MCF 10A (cell line): ENCODE results near the gene RACK1. TPM values are rescaled to one million over a fixed set of nuclear protein-coding genes. Genes with fewer than 3 reads are reported as not detected.
"Not testable (repeated sequence)": the region's sequence is repeated elsewhere in the genome, so short reads cannot be mapped to it uniquely, and the experiment has no call there.

Source experiments
- BruUV-seq: library from RNA; stranded (reverse); fragments of 400-500 nt; replicated peaks from 2 replicates; lab custom pipeline; 2021; lab: Mats Ljungman, UMichigan
- CTCF ChIA-PET: fragments of 300-600 bp; sonication (Branson Sonifier 250); formaldehyde crosslinking; extraction: SDS; loops from one replicate; lab custom pipeline; 2021; ENCODE audit warnings: antibody characterized with exemption, inconsistent platforms; lab: Yijun Ruan, JAX
- POLR2A ChIA-PET: fragments of 300-600, 350-650 bp; sonication (Branson Sonifier 250); formaldehyde crosslinking; extraction: SDS; loops from one replicate; lab custom pipeline; 2020; ENCODE audit warnings: antibody characterized with exemption, inconsistent platforms; lab: Yijun Ruan, JAX
- DNase-seq: peaks from one replicate; pipeline ENCODE4 v3.0.0-alpha.2; 2018; ENCODE audit not compliant: unreplicated experiment
- H3K27ac Mint-ChIP-seq: one replicate; pipeline ENCODE4 v1.8.0; 2022; ENCODE audit warnings: mild to moderate bottlenecking, low read depth, mixed read lengths; ENCODE audit not compliant: unreplicated experiment
- H3K27me3 Mint-ChIP-seq: one replicate; pipeline ENCODE4 v1.8.0; 2022; ENCODE audit warnings: mixed read lengths; ENCODE audit not compliant: insufficient read depth, unreplicated experiment
- H3K36me3 Mint-ChIP-seq: one replicate; pipeline ENCODE4 v1.8.0; 2022; ENCODE audit warnings: mild to moderate bottlenecking, moderate library complexity, mixed read lengths; ENCODE audit not compliant: insufficient read depth, unreplicated experiment
- H3K4me1 Mint-ChIP-seq: one replicate; pipeline ENCODE4 v1.8.0; 2022; ENCODE audit warnings: mixed read lengths; ENCODE audit not compliant: insufficient read depth, unreplicated experiment
- H3K4me3 Mint-ChIP-seq: one replicate; pipeline ENCODE4 v1.8.0; 2022; ENCODE audit warnings: mild to moderate bottlenecking, moderate library complexity, mixed read lengths; ENCODE audit not compliant: unreplicated experiment
- H3K9me3 Mint-ChIP-seq: one replicate; pipeline ENCODE4 v1.8.0; 2022; ENCODE audit warnings: mixed read lengths; ENCODE audit not compliant: unreplicated experiment
- intact Hi-C: fragments of 100-400 bp; cut with micrococcal nuclease; formaldehyde crosslinking; loops from 2 replicates; pipeline ENCODE4 v1.14.1; 2022
- total RNA-seq: library from RNA; stranded (reverse); gene quantifications from 2 replicates; pipeline ENCODE4 v1.2.3, GENCODE V29; 2022
- TF ChIP-seq, protein P1 (sequence below): fragments of 200-600 bp; IDR thresholded peaks from one replicate; pipeline ENCODE4 v1.8.0; 2022; ENCODE audit warnings: antibody characterized with exemption, mild to moderate bottlenecking; ENCODE audit not compliant: unreplicated experiment

RACK1 gene
- total RNA-seq, 1 experiment from 2014 or later: 4,050 TPM

DNA sequence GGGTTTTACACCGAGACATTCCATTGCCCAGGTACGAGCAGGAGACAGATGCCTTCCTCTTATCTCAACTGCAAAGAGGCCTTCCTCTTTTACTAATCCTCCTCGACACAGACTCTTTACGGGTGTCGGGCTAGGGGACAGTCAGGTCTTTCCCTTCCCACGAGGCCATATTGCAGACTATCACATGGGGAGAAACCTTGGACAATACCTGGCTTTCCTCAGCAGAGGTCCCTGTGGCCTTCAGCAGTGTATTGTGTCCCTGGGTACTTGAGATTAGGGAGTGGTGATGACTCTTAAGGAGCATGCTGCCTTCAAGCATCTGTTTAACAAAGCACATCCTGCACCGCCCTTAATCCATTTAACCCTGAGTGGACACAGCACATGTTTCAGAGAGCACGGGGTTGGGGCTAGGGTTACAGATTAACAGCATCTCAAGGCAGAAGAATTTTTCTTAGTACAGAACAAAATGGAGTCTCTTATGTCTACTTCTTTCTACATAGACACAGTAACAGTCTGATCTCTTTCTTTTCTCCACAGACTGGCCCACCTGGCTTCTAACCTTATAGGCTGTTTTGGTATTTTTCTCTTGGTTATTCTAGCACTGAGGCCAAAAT lies 23.7 kb upstream of the RACK1 start:
- POLR2A ChIA-PET, H3K27me3 Mint-ChIP-seq, intact Hi-C loops, H3K4me3 Mint-ChIP-seq, BruUV-seq, H3K9me3 Mint-ChIP-seq: not testable (repeated sequence)
- CTCF ChIA-PET: interaction anchor here (0.6 kb wide), 1 partner anchor 42 kb away, joined by 3 read pairs; no protein-coding TSS in a partner anchor
- TF ChIP-seq, protein P1, sequence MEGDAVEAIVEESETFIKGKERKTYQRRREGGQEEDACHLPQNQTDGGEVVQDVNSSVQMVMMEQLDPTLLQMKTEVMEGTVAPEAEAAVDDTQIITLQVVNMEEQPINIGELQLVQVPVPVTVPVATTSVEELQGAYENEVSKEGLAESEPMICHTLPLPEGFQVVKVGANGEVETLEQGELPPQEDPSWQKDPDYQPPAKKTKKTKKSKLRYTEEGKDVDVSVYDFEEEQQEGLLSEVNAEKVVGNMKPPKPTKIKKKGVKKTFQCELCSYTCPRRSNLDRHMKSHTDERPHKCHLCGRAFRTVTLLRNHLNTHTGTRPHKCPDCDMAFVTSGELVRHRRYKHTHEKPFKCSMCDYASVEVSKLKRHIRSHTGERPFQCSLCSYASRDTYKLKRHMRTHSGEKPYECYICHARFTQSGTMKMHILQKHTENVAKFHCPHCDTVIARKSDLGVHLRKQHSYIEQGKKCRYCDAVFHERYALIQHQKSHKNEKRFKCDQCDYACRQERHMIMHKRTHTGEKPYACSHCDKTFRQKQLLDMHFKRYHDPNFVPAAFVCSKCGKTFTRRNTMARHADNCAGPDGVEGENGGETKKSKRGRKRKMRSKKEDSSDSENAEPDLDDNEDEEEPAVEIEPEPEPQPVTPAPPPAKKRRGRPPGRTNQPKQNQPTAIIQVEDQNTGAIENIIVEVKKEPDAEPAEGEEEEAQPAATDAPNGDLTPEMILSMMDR: peak; percentile 15
- peak; percentile 34 for DNase-seq
- peak overlapping the region; percentile 12 for H3K27ac Mint-ChIP-seq
- peaks cover 22% of the 10 kb centered on the region for H3K36me3 Mint-ChIP-seq
- peaks cover 11% of the 10 kb centered on the region for H3K4me1 Mint-ChIP-seq

- ChIA-PET POLR2A (no interaction called here), CTCF (interaction anchor here (0.6 to 0.8 kb wide), 2 partner anchors 15 to 84 kb away, joined by 5 to 11 read pairs; no protein-coding TSS in a partner anchor)
- TF ChIP-seq, protein P1: no peak
- no peak overlapping the region for H3K4me3 Mint-ChIP-seq
- BruUV-seq: no TSS peak
- H3K36me3 Mint-ChIP-seq: peaks cover 35% of the 10 kb centered on the region
- H3K27me3 Mint-ChIP-seq: no peaks in the 10 kb centered on the region
- no peak overlapping the region for H3K27ac Mint-ChIP-seq
- no peaks in the 10 kb centered on the region for H3K9me3 Mint-ChIP-seq
- no peak for DNase-seq
- intact Hi-C loops: no loop called here
- H3K4me1 Mint-ChIP-seq: peaks cover 14% of the 10 kb centered on the region
Measured at GRCh38 chr5:181265092-181265671, 21.5 kb upstream of the RACK1 start.

GRCh38 chr5:181263633-181264032 lies 19.9 kb upstream of the RACK1 start:
- Mint-ChIP-seq H3K4me3 (no peak overlapping the region), H3K27me3 (no peaks in the 10 kb centered on the region), H3K9me3 (no peaks in the 10 kb centered on the region), H3K4me1 (peaks cover 28% of the 10 kb centered on the region), H3K27ac (no peak overlapping the region), H3K36me3 (peaks cover 41% of the 10 kb centered on the region)
- intact Hi-C loops: no loop called here
- BruUV-seq: no TSS peak
- TF ChIP-seq, protein P1: no peak
- DNase-seq: no peak
- CTCF ChIA-PET: no interaction called here
- POLR2A ChIA-PET: interaction anchor here (5.0 kb wide), 1 partner anchor 58 kb away, joined by 52 read pairs; the partner anchor contains the start of gene TRIM7

GRCh38 chr5:181261320-181262049 lies 17.8 kb upstream of the RACK1 start:
- Mint-ChIP-seq H3K4me1 (peaks cover 24% of the 10 kb centered on the region), H3K27ac (peak overlapping the region; percentile 89), H3K27me3 (no peaks in the 10 kb centered on the region), H3K4me3 (peak overlapping the region; percentile 86), H3K9me3 (no peaks in the 10 kb centered on the region), H3K36me3 (peaks cover 59% of the 10 kb centered on the region)
- TSS peak; percentile 13 for BruUV-seq
- POLR2A ChIA-PET: interaction anchor here (0.6 to 12.6 kb wide), 16 partner anchors 10 to 473 kb away, joined by 3 to 476 read pairs (median 5); partner anchors contain the start of genes MGAT1, RACK1, TRIM41 and TRIM7
- intact Hi-C loops: loop anchor here (1.0 to 2.0 kb wide), 3 partner anchors 15 to 73 kb away; partner anchors contain the start of gene TRIM41
- peak; percentile 83 for DNase-seq
- TF ChIP-seq, protein P1: no peak
- CTCF ChIA-PET: interaction anchor here (0.9 to 1.5 kb wide), 3 partner anchors 10 to 73 kb away, joined by 3 to 8 read pairs (median 4); partner anchors contain the start of gene TRIM7
